OCI-LY3 (cell line): ENCODE data around the gene RPL18.

ENCODE experiments used
- H2AFZ ChIP-seq: fragments of 200-600, 300-600 bp; shearing (Covaris generic); 2 replicates; pipeline ENCODE4 v1.6.0; 2014; ENCODE audit warnings: antibody characterized with exemption, low read depth, low read length
- H3K27ac ChIP-seq: fragments of 200-600, 300-600 bp; sonication (generic); 2 replicates; pipeline ENCODE4 v1.5.1; 2014; ENCODE audit warnings: mild to moderate bottlenecking, low read length, moderate library complexity, mixed read lengths
- H3K27me3 ChIP-seq: fragments of 200-600, 300-600 bp; sonication (generic); 2 replicates; pipeline ENCODE4 v1.6.1; 2014; ENCODE audit warnings: low read depth, low read length, mixed read lengths
- H3K36me3 ChIP-seq: fragments of 200-600, 300-600 bp; sonication (generic); replicated peaks from 2 replicates; pipeline ENCODE3; 2014; ENCODE audit warnings: low read depth, low read length, mixed read lengths
- H3K4me1 ChIP-seq: fragments of 300-600, 200-600 bp; sonication (generic); 2 replicates; pipeline ENCODE4 v1.6.1; 2014; ENCODE audit warnings: low read length, mixed read lengths
- H3K4me2 ChIP-seq: fragments of 200-600, 300-600 bp; sonication (generic); 2 replicates; pipeline ENCODE4 v1.6.1; 2014; ENCODE audit warnings: low read length, mixed read lengths
- H3K4me3 ChIP-seq: fragments of 300-600, 200-600 bp; sonication (generic); 2 replicates; pipeline ENCODE4 v1.5.1; 2014; ENCODE audit warnings: antibody characterized with exemption, mild to moderate bottlenecking, low read length, moderate library complexity
- H3K79me2 ChIP-seq: fragments of 300-600, 200-600 bp; shearing (Covaris generic); 2 replicates; pipeline ENCODE4 v1.6.1; 2014; ENCODE audit warnings: mild to moderate bottlenecking, low read length, mixed read lengths
- H3K9ac ChIP-seq: fragments of 300-600, 200-600 bp; shearing (Covaris generic); 2 replicates; pipeline ENCODE4 v1.6.0; 2014; ENCODE audit warnings: mild to moderate bottlenecking, low read length, moderate library complexity
- H3K9me3 ChIP-seq: fragments of 200-600, 300-600 bp; shearing (Covaris generic); 2 replicates; pipeline ENCODE4 v1.6.1; 2014; ENCODE audit warnings: low read length, mixed read lengths; ENCODE audit not compliant: insufficient read depth
- H4K20me1 ChIP-seq: fragments of 200-600, 300-600 bp; sonication (generic); 2 replicates; pipeline ENCODE4 v1.6.1; 2016; ENCODE audit warnings: low read length, mixed read lengths; ENCODE audit not compliant: insufficient read depth
- CTCF ChIP-seq: fragments of 200-600, 300-600 bp; sonication (generic); IDR thresholded peaks from 2 replicates; pipeline ENCODE4 v1.5.1; 2014; ENCODE audit warnings: antibody characterized with exemption, low read length, low read depth
- EZH2phosphoT487 ChIP-seq: fragments of 200-600 bp; shearing (Covaris generic); IDR thresholded peaks from 2 replicates; pipeline ENCODE4 v1.6.1; 2018; ENCODE audit warnings: antibody characterized with exemption, mixed run types, low read depth

RPL18 gene

GRCh38 chr19:48603449-48603848 lies 15.5 kb downstream of the RPL18 start:
- no peak overlapping the region for H2AFZ ChIP-seq
- peaks cover 2% of the 10 kb centered on the region for H3K4me1 ChIP-seq
- TF ChIP-seq CTCF, result no peak
- no peaks in the 10 kb centered on the region for H3K79me2 ChIP-seq
- H3K36me3 ChIP-seq, result no peaks in the 10 kb centered on the region
- no peaks in the 10 kb centered on the region for H3K9me3 ChIP-seq
- no peak overlapping the region for H3K4me2 ChIP-seq
- H3K27ac ChIP-seq, result no peak overlapping the region
- no peaks in the 10 kb centered on the region for H3K27me3 ChIP-seq
- no peak overlapping the region for H3K4me3 ChIP-seq
- no peaks in the 10 kb centered on the region for H4K20me1 ChIP-seq
- H3K9ac ChIP-seq, result no peak overlapping the region

- Histone ChIP-seq H3K79me2 (no peaks in the 10 kb centered on the region), H2AFZ (no peak overlapping the region), H3K36me3 (no peaks in the 10 kb centered on the region), H3K4me3 (no peak overlapping the region), H3K27me3 (no peaks in the 10 kb centered on the region), H3K4me2 (no peak overlapping the region), H3K9ac (no peak overlapping the region), H3K4me1 (no peaks in the 10 kb centered on the region), H3K9me3 (no peaks in the 10 kb centered on the region), H4K20me1 (no peaks in the 10 kb centered on the region), H3K27ac (no peak overlapping the region)
- no peak for TF ChIP-seq CTCF
- TF ChIP-seq EZH2phosphoT487, result no peak
Measured at GRCh38 chr19:48603001-48603400, 16.0 kb downstream of the RPL18 start.

- Histone ChIP-seq H3K4me2 (no peak overlapping the region), H3K27ac (no peak overlapping the region)
Measured at GRCh38 chr19:48600679-48601417, 18.1 kb downstream of the RPL18 start.

More at GRCh38 chr19:48600679-48601417, 18.1 kb downstream of the RPL18 start:
- Histone ChIP-seq H3K9me3 (no peaks in the 10 kb centered on the region), H3K4me1 (peaks cover 7% of the 10 kb centered on the region), H3K36me3 (no peaks in the 10 kb centered on the region), H4K20me1 (no peaks in the 10 kb centered on the region), H3K9ac (no peak overlapping the region), H3K27me3 (no peaks in the 10 kb centered on the region), H3K79me2 (no peaks in the 10 kb centered on the region), H3K4me3 (no peak overlapping the region), H2AFZ (no peak overlapping the region)
- TF ChIP-seq EZH2phosphoT487 (no peak), CTCF (no peak)
